H9 (cell line): Measurements from ENCODE around the gene KCTD1. TPM values are rescaled to one million over a fixed set of nuclear protein-coding genes. Genes with fewer than 3 reads are reported as not detected.

Experiments
- DNase-seq: peaks from one replicate; pipeline ENCODE4 v3.0.0-alpha.2; 2017
- H2AFZ ChIP-seq: one replicate; pipeline ENCODE4 v1.6.1; 2013; ENCODE audit warnings: mild to moderate bottlenecking, low read length, control low read depth, moderate library complexity
- H2AK5ac ChIP-seq: 2 replicates; pipeline ENCODE4 v1.6.1; 2013; ENCODE audit warnings: low read length, control low read depth, mixed read lengths; ENCODE audit not compliant: insufficient read length
- H2BK120ac ChIP-seq: one replicate; pipeline ENCODE4 v1.6.1; 2013; ENCODE audit warnings: low read depth, mild to moderate bottlenecking, low read length, control low read depth, inconsistent platforms; ENCODE audit not compliant: poor library complexity, severe bottlenecking
- H2BK12ac ChIP-seq: 2 replicates; pipeline ENCODE4 v1.6.1; 2013; ENCODE audit warnings: low read length, control low read depth, mixed read lengths, low read depth; ENCODE audit not compliant: insufficient read length
- H2BK15ac ChIP-seq: 2 replicates; pipeline ENCODE4 v1.6.1; 2013; ENCODE audit warnings: low read depth, low read length, control low read depth
- H2BK20ac ChIP-seq: one replicate; pipeline ENCODE4 v1.6.1; 2013; ENCODE audit warnings: low read depth, mild to moderate bottlenecking, low read length, control low read depth, inconsistent platforms; ENCODE audit not compliant: poor library complexity, severe bottlenecking
- H2BK5ac ChIP-seq: 2 replicates; pipeline ENCODE4 v1.6.1; 2013; ENCODE audit warnings: low read length, control low read depth, mixed read lengths; ENCODE audit not compliant: insufficient read length
- H3K14ac ChIP-seq: 2 replicates; pipeline ENCODE4 v1.6.1; 2013; ENCODE audit warnings: low read length, control low read depth; ENCODE audit not compliant: insufficient read depth
- H3K18ac ChIP-seq: 2 replicates; pipeline ENCODE4 v1.6.1; 2013; ENCODE audit warnings: low read depth, mild to moderate bottlenecking, mixed read lengths, low read length, control low read depth; ENCODE audit not compliant: insufficient read length
- H3K23ac ChIP-seq: 2 replicates; pipeline ENCODE4 v1.6.1; 2013; ENCODE audit warnings: low read length, control low read depth, mixed read lengths, low read depth; ENCODE audit not compliant: insufficient read length
- H3K23me2 ChIP-seq: 2 replicates; pipeline ENCODE4 v1.6.1; 2013; ENCODE audit warnings: low read depth, mild to moderate bottlenecking, mixed read lengths, low read length, control low read depth; ENCODE audit not compliant: insufficient read length, poor library complexity, severe bottlenecking
- H3K27ac ChIP-seq: 2 replicates; pipeline ENCODE4 v1.5.1; 2013; ENCODE audit warnings: low read length, control low read depth, mixed read lengths, low read depth; ENCODE audit not compliant: insufficient read length
- H3K27me3 ChIP-seq: 2 replicates; pipeline ENCODE4 v1.6.1; 2013; ENCODE audit warnings: low read length, control low read depth, inconsistent platforms; ENCODE audit not compliant: insufficient read depth
- H3K4ac ChIP-seq: 2 replicates; pipeline ENCODE4 v1.6.1; 2013; ENCODE audit warnings: low read depth, mild to moderate bottlenecking, control low read depth, inconsistent platforms, low read length, moderate library complexity
- H3K4me1 ChIP-seq: 2 replicates; pipeline ENCODE4 v1.6.1; 2013; ENCODE audit warnings: low read length, control low read depth, inconsistent platforms; ENCODE audit not compliant: insufficient read depth
- H3K4me2 ChIP-seq: 2 replicates; pipeline ENCODE4 v1.6.1; 2013; ENCODE audit warnings: low read length, control low read depth, mixed read lengths; ENCODE audit not compliant: insufficient read length, insufficient read depth
- H3K56ac ChIP-seq: 2 replicates; pipeline ENCODE4 v1.6.1; 2013; ENCODE audit warnings: low read depth, mild to moderate bottlenecking, mixed read lengths, low read length, control low read depth; ENCODE audit not compliant: insufficient read length
- H3K79me1 ChIP-seq: 2 replicates; pipeline ENCODE4 v1.6.1; 2013; ENCODE audit warnings: low read depth, mild to moderate bottlenecking, moderate library complexity, low read length, control low read depth, inconsistent platforms; ENCODE audit not compliant: insufficient read depth, poor library complexity, severe bottlenecking
- H3K79me2 ChIP-seq: 2 replicates; pipeline ENCODE4 v1.6.1; 2013; ENCODE audit warnings: low read length, control low read depth, inconsistent platforms; ENCODE audit not compliant: insufficient read depth
- H3K9ac ChIP-seq: 2 replicates; pipeline ENCODE4 v1.6.1; 2013; ENCODE audit warnings: low read length, control low read depth, mixed read lengths; ENCODE audit not compliant: insufficient read length; ENCODE audit errors: extremely low read depth
- H3K9me3 ChIP-seq: one replicate; pipeline ENCODE4 v1.6.1; 2013; ENCODE audit warnings: low read depth, low read length, inconsistent platforms; ENCODE audit not compliant: control insufficient read depth
- H3T11ph ChIP-seq: one replicate; pipeline ENCODE4 v1.6.1; 2013; ENCODE audit warnings: mild to moderate bottlenecking, low read length, control low read depth, inconsistent platforms
- H4K20me1 ChIP-seq: one replicate; pipeline ENCODE4 v1.6.1; 2013; ENCODE audit not compliant: control insufficient read depth, insufficient read length, insufficient read depth
- H4K5ac ChIP-seq: 2 replicates; pipeline ENCODE4 v1.6.1; 2013; ENCODE audit warnings: low read depth, mild to moderate bottlenecking, mixed read lengths, low read length, control low read depth; ENCODE audit not compliant: insufficient read length
- H4K8ac ChIP-seq: replicated peaks from 2 replicates; pipeline ENCODE4 v1.6.1; 2013; ENCODE audit warnings: low read length, control low read depth, mixed read lengths, low read depth; ENCODE audit not compliant: insufficient read length
- H4K91ac ChIP-seq: 2 replicates; pipeline ENCODE4 v1.6.1; 2013; ENCODE audit warnings: low read depth, mild to moderate bottlenecking, moderate library complexity, mixed read lengths, low read length, control low read depth; ENCODE audit not compliant: insufficient read length
- H3K27ac Mint-ChIP-seq, 3 experiments: 2 replicates in 2 of 3; 3 replicates in 1 of 3; pipeline ENCODE4 v1.8.0; 2020 to 2021; ENCODE audit warnings: mixed read lengths in 3 of 3, mild to moderate bottlenecking in 1 of 3, moderate library complexity in 1 of 3
- H3K27me3 Mint-ChIP-seq: 2 replicates; pipeline ENCODE4 v1.8.0; 2021; ENCODE audit warnings: low read depth, mild to moderate bottlenecking, moderate library complexity, mixed read lengths
- H3K36me3 Mint-ChIP-seq, 3 experiments: 2 replicates in 2 of 3; 3 replicates in 1 of 3; pipeline ENCODE4 v1.8.0; 2020 to 2021; ENCODE audit warnings: low read depth in 3 of 3, mixed read lengths in 3 of 3; ENCODE audit not compliant: insufficient read depth in 1 of 3
- H3K4me1 Mint-ChIP-seq, 2 experiments: 2 replicates each; pipeline ENCODE4 v1.8.0; 2020; ENCODE audit warnings: mixed read lengths in 2 of 2
- H3K4me3 Mint-ChIP-seq, 2 experiments: 2 replicates in 1 of 2; 3 replicates in 1 of 2; pipeline ENCODE4 v1.8.0; 2020 to 2021; ENCODE audit warnings: mild to moderate bottlenecking in 2 of 2, mixed read lengths in 2 of 2, moderate library complexity in 1 of 2
- H3K9me3 Mint-ChIP-seq, 2 experiments: 2 replicates in 1 of 2; 3 replicates in 1 of 2; pipeline ENCODE4 v1.8.0; 2020; ENCODE audit warnings: mild to moderate bottlenecking in 2 of 2, mixed read lengths in 2 of 2, moderate library complexity in 1 of 2
- CTCF ChIP-seq: fragments of 200-600 bp; sonication (generic); conservative IDR thresholded peaks from 3 replicates; pipeline ENCODE4 v1.8.0; 2021; ENCODE audit warnings: antibody characterized with exemption, mild to moderate bottlenecking
- WGBS: extraction: QIAGEN DNeasy Blood & Tissue Kit; methylation state at CpG from one replicate; pipeline ENCODE4 v1.1.7; 2013; ENCODE audit warnings: missing lambda C conversion rate, low lambda C conversion rate, mixed read lengths; ENCODE audit not compliant: insufficient read length; ENCODE audit errors: extremely low coverage; 5-methylcytosine and 5-hydroxymethylcytosine counted together
- total RNA-seq: library from RNA; stranded (reverse); gene quantifications from 2 replicates; pipeline ENCODE4 v1.2.1, GENCODE V29; 2021

KCTD1 gene
- total RNA-seq, 1 experiment from 2014 or later = 10.8 TPM

- Histone ChIP-seq H4K20me1 (no peaks in the 10 kb centered on the region), H3K79me2 (no peaks in the 10 kb centered on the region), H2AFZ (no peak overlapping the region), H4K91ac (no peak overlapping the region), H3K23ac (no peak overlapping the region), H2BK5ac (no peak overlapping the region), H3K4me2 (no peak overlapping the region), H2BK120ac (no peak overlapping the region), H4K5ac (no peak overlapping the region), H2BK12ac (no peak overlapping the region), H3K79me1 (no peaks in the 10 kb centered on the region), H3K56ac (no peak overlapping the region), H3K14ac (no peak overlapping the region), H4K8ac (no peak overlapping the region), H3K27ac (no peak overlapping the region), H3K18ac (no peak overlapping the region), H2AK5ac (no peak overlapping the region), H2BK15ac (no peak overlapping the region), H3K9me3 (no peaks in the 10 kb centered on the region), H3K27me3 (no peaks in the 10 kb centered on the region), H3K4ac (no peak overlapping the region), H3K23me2 (no peaks in the 10 kb centered on the region), H3K9ac (no peak overlapping the region), H2BK20ac (no peak overlapping the region), H3T11ph (no peak overlapping the region), H3K4me1 (no peaks in the 10 kb centered on the region)
- WGBS = no CpG with 5 or more reads among the region's 4 CpGs
- Mint-ChIP-seq H3K36me3 (peaks cover 10 to 11% (median 11%) of the 10 kb centered on the region in 3 experiments), H3K27me3 (peaks cover 10% of the 10 kb centered on the region), H3K9me3 (no peaks in the 10 kb centered on the region), H3K4me1 (peaks cover 29 to 35% of the 10 kb centered on the region in 2 experiments), H3K27ac (no peak overlapping the region), H3K4me3 (no peak overlapping the region)
- DNase-seq = no peak
- no peak for TF ChIP-seq CTCF
These were observed 86.0 kb downstream of the KCTD1 start for GRCh38 chr18:26462355-26462754.
